H1 (cell line): ENCODE results near the gene EGF. TPM values are rescaled to one million over a fixed set of nuclear protein-coding genes. Genes with fewer than 3 reads are reported as not detected.

Experiments
- ASH2L ChIP-seq: fragments of 200-600, 300-600 bp; sonication (generic); IDR thresholded peaks from one replicate; pipeline ENCODE4 v1.7.1; 2017; ENCODE audit warnings: low read length
- JUN ChIP-seq: IDR thresholded peaks from 2 replicates; pipeline ENCODE4 v1.6.1; 2011; ENCODE audit warnings: low read depth, mild to moderate bottlenecking, improper control_type of control experiment, low read length
- KDM5A ChIP-seq: fragments of 200-600 bp; IDR thresholded peaks from 2 replicates; pipeline ENCODE4 v1.7.1; 2012; ENCODE audit warnings: mild to moderate bottlenecking, low read length, inconsistent platforms, mixed read lengths
- RNF2 ChIP-seq: fragments of 200-900, 300-1000 bp; sonication (generic); IDR thresholded peaks from 2 replicates; pipeline ENCODE4 v1.7.1; 2016; ENCODE audit warnings: borderline replicate concordance, low read depth, mild to moderate bottlenecking, antibody characterized with exemption, low read length; ENCODE audit not compliant: poor library complexity, severe bottlenecking; ENCODE audit errors: missing control alignments
- polyA plus RNA-seq, 7 experiments: library from polyadenylated mRNA; depleted of rRNA in 3 of 7; stranded (reverse) in 5 of 7; unstranded in 2 of 7; fragments of >200 nt in 5 of 7; fragments of 200-250 nt in 2 of 7; gene quantifications; 1 replicate in 5 of 7; 2 replicates in 1 of 7; 4 replicates in 1 of 7; pipeline versions ENCODE4 v1.2.1 to v1.2.3, GENCODE V29; 2011 to 2013; ENCODE audit warnings: missing spikeins in 2 of 7, mixed read lengths in 2 of 7
- total RNA-seq: library from RNA; stranded (reverse); fragmentation: NEBNext Ultra II Directional; extraction: Animal tissue kit (Norgen Biotek cat#: 25700); gene quantifications from 2 replicates; pipeline ENCODE4 v1.2.1, GENCODE V29; 2021
- TF ChIP-seq, protein P1 (sequence below): fragments of 300-600 bp; sonication (generic); IDR thresholded peaks from 2 replicates; pipeline ENCODE4 v1.7.1; 2012; ENCODE audit warnings: low read length, moderate library complexity, mild to moderate bottlenecking, inconsistent platforms; ENCODE audit not compliant: insufficient replicate concordance
- TF ChIP-seq, protein P2 (sequence below): IDR thresholded peaks from 2 replicates; pipeline ENCODE4 v1.6.1; 2012; ENCODE audit warnings: inconsistent platforms

EGF gene
- total and polyA plus RNA-seq, 2 of the 8 experiments (the other 6 are each of a cell fraction or from before 2014, with no cell fraction given), result 1.5 to 2.6 TPM

DNA sequence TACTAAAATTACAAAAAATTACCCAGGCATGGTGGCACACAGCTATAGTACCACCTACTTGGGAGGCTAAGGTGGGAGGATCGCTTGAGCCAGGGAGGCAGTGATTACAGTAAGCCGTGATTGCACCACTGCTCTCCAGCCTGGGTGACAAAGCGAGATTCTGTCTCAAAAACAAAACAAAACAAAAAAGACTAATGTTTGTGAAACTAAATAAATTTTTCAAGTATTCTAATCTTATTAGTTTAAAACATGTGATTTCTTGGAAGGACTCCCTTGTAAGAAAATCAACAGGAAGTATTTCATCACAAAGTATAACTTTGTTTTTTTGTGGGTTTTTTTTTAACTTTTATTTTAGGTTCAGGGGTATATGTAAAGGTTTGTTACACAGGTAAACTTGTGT lies 89.6 kb downstream of the EGF start (continued):
- TF ChIP-seq RNF2, result no peak
- no peak for TF ChIP-seq KDM5A
- TF ChIP-seq ASH2L, result no peak
- TF ChIP-seq, protein P1, sequence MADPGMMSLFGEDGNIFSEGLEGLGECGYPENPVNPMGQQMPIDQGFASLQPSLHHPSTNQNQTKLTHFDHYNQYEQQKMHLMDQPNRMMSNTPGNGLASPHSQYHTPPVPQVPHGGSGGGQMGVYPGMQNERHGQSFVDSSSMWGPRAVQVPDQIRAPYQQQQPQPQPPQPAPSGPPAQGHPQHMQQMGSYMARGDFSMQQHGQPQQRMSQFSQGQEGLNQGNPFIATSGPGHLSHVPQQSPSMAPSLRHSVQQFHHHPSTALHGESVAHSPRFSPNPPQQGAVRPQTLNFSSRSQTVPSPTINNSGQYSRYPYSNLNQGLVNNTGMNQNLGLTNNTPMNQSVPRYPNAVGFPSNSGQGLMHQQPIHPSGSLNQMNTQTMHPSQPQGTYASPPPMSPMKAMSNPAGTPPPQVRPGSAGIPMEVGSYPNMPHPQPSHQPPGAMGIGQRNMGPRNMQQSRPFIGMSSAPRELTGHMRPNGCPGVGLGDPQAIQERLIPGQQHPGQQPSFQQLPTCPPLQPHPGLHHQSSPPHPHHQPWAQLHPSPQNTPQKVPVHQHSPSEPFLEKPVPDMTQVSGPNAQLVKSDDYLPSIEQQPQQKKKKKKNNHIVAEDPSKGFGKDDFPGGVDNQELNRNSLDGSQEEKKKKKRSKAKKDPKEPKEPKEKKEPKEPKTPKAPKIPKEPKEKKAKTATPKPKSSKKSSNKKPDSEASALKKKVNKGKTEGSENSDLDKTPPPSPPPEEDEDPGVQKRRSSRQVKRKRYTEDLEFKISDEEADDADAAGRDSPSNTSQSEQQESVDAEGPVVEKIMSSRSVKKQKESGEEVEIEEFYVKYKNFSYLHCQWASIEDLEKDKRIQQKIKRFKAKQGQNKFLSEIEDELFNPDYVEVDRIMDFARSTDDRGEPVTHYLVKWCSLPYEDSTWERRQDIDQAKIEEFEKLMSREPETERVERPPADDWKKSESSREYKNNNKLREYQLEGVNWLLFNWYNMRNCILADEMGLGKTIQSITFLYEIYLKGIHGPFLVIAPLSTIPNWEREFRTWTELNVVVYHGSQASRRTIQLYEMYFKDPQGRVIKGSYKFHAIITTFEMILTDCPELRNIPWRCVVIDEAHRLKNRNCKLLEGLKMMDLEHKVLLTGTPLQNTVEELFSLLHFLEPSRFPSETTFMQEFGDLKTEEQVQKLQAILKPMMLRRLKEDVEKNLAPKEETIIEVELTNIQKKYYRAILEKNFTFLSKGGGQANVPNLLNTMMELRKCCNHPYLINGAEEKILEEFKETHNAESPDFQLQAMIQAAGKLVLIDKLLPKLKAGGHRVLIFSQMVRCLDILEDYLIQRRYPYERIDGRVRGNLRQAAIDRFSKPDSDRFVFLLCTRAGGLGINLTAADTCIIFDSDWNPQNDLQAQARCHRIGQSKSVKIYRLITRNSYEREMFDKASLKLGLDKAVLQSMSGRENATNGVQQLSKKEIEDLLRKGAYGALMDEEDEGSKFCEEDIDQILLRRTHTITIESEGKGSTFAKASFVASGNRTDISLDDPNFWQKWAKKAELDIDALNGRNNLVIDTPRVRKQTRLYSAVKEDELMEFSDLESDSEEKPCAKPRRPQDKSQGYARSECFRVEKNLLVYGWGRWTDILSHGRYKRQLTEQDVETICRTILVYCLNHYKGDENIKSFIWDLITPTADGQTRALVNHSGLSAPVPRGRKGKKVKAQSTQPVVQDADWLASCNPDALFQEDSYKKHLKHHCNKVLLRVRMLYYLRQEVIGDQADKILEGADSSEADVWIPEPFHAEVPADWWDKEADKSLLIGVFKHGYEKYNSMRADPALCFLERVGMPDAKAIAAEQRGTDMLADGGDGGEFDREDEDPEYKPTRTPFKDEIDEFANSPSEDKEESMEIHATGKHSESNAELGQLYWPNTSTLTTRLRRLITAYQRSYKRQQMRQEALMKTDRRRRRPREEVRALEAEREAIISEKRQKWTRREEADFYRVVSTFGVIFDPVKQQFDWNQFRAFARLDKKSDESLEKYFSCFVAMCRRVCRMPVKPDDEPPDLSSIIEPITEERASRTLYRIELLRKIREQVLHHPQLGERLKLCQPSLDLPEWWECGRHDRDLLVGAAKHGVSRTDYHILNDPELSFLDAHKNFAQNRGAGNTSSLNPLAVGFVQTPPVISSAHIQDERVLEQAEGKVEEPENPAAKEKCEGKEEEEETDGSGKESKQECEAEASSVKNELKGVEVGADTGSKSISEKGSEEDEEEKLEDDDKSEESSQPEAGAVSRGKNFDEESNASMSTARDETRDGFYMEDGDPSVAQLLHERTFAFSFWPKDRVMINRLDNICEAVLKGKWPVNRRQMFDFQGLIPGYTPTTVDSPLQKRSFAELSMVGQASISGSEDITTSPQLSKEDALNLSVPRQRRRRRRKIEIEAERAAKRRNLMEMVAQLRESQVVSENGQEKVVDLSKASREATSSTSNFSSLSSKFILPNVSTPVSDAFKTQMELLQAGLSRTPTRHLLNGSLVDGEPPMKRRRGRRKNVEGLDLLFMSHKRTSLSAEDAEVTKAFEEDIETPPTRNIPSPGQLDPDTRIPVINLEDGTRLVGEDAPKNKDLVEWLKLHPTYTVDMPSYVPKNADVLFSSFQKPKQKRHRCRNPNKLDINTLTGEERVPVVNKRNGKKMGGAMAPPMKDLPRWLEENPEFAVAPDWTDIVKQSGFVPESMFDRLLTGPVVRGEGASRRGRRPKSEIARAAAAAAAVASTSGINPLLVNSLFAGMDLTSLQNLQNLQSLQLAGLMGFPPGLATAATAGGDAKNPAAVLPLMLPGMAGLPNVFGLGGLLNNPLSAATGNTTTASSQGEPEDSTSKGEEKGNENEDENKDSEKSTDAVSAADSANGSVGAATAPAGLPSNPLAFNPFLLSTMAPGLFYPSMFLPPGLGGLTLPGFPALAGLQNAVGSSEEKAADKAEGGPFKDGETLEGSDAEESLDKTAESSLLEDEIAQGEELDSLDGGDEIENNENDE, result no peak
- TF ChIP-seq, protein P2, sequence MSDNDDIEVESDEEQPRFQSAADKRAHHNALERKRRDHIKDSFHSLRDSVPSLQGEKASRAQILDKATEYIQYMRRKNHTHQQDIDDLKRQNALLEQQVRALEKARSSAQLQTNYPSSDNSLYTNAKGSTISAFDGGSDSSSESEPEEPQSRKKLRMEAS, result no peak
- no peak for TF ChIP-seq JUN
